ENCODE data around the gene ARFIP1.

- TF ChIP-seq ZFP91 (CRISPR knock-in tag; IDR thresholded peaks at IDR 0.05) = no peak
- no peak for TF ChIP-seq HMGN3 (IDR thresholded peaks at IDR 0.05; ENCODE audit: borderline replicate concordance, extremely low read depth, insufficient read length, low read depth, low read length)
- TF ChIP-seq E2F6 (IDR thresholded peaks at IDR 0.05; ENCODE audit: borderline replicate concordance in 1 of 2, extremely low read depth in 1 of 2, insufficient read depth in 1 of 2, insufficient read length in 1 of 2, low read depth in 1 of 2, low read length in 1 of 2, poor library complexity in 1 of 2, severe bottlenecking in 1 of 2) = no peak
- TF ChIP-seq CTCF (IDR thresholded peaks at IDR 0.05 in 2 of 3, conservative IDR thresholded peaks at IDR 0.05 in 1 of 3; ENCODE audit: insufficient read depth in 2 of 3, low read depth in 1 of 3, low read length in 3 of 3) = no peak
- no peak for TF ChIP-seq TOE1 (IDR thresholded peaks at IDR 0.05; ENCODE audit: borderline replicate concordance)
- TF ChIP-seq TOE1 (CRISPR knock-in tag; IDR thresholded peaks at IDR 0.05; ENCODE audit: borderline replicate concordance, low read depth) = no peak
- no peak for TF ChIP-seq TEAD1 (CRISPR knock-in tag; IDR thresholded peaks at IDR 0.05)
- no peak for TF ChIP-seq POLR2A (conservative IDR thresholded peaks at IDR 0.05)
- TF ChIP-seq RBM22 (IDR thresholded peaks at IDR 0.05; ENCODE audit: low read depth, low read length, poor library complexity, severe bottlenecking) = no peak
- no peak for TF ChIP-seq NRF1 (conservative IDR thresholded peaks at IDR 0.05 in 1 of 2, IDR thresholded peaks at IDR 0.05 in 1 of 2)
- TF ChIP-seq RNF2 (IDR thresholded peaks at IDR 0.05) = no peak
- no peak for TF ChIP-seq NONO (IDR thresholded peaks at IDR 0.05; ENCODE audit: low read depth in 2 of 2, low read length in 1 of 2)
- no peak for TF ChIP-seq NKRF (IDR thresholded peaks at IDR 0.05; ENCODE audit: borderline replicate concordance)
- TF ChIP-seq E2F1 (CRISPR knock-in tag; IDR thresholded peaks at IDR 0.05) = no peak
These were observed 45.6 kb downstream of the ARFIP1 start for GRCh38 chr4:152825336-152825735.
